Measurements from ENCODE around the gene RIOK3.
A peak's percentile ranks its signal among the peaks of the same experiment; 100 is the strongest.
"Not testable (repeated sequence)": the region's sequence is repeated elsewhere in the genome, so short reads cannot be mapped to it uniquely, and the experiment has no call there.

The RIOK3 gene

GRCh38 chr18:23451491-23451890 lies 1.6 kb upstream of the RIOK3 start:
- DNase-seq = no peak

DNA sequence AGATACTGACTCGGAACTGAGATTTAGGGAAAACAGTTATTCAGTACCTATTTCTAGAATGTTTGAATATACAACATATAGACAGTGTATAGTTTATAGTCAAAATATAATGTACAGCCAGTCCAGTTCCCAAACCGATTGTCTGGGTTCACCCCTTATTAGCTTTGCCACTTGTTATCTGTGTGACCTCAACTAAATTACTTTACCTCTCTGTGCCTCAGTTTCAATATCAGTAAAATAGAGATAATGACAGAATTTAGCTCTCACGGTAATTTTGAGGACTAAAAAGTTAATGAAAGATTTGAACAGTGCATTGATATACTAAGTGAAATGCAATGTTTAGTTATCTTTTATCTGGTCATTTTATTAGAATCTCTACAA lies 750 bp upstream of the RIOK3 start:
- DNase-seq = no peak

DNA sequence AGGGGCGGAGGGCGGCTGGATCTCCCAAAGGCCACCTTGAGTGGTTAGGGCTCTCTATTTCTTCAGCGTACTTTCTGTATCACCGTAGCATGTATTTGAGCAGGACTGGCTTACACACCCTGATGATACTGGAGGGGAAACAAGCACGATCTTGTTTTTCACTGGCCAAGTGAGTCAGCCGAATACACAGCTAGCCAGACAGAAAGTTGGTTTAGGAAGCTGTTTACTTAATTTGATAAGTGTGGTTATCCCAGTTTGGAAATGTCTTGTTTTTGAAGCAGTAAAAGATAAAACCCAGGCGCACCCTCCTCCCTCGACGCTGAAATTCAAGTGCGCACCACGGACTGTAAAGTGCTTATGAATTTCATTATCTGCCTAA lies 582 bp downstream of the RIOK3 start:
- no peak for DNase-seq

DNA sequence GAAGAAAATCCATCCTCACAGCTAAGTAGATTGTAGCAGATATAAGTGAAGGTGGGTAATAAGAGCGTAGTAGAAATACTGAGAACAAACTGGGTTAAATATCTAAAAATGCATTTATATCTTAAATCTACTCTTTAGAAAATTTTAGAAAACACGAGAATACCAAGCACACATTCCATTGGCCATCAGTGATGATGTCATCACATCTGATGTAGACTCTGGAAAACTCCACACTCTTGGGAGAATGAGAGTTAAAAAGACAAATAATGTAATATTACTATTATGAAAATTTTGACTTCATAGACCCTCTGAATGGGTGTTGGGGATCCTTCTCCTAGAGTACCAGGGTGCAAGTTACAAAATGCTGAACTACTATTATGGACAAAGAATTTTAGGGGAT lies 3.7 kb downstream of the RIOK3 start:
- DNase-seq = no peak

DNA sequence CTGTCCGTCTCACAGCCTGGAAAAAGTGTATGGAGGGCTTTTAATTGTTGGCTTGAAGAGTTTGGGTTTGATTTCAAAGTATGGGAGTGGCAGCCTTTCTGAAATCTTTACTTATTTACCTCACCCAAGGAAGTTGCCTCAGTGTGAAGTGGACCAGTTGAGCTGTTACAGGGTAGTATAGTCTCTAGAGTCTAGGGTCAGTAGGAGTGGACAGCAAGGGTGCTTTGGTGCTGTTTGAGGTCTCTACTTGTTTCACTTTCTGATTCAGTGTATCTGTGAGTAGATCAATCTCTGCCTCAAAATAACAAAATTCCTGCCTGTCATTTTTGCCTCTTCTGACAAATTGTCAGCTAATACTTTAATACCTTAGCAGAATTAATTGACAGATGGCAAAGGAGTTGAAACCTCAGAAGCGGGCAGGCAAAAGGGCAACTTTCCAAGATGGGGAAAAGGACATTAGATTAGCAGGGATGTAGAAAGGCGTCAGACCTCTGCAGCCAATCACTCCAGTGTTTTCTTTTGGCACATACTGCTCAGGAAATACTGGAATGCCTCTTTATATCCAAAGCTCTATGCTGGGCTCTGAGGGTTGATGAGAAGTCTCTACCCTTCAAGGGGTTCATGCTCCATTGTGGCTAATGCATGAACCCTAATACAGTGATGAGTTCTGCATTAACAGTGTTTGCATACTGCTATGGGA lies 5.9 kb downstream of the RIOK3 start:
- no peak for DNase-seq

GRCh38 chr18:23459530-23459921 lies 6.4 kb downstream of the RIOK3 start:
- DNase-seq = no peak

GRCh38 chr18:23460285-23461273 lies 7.5 kb downstream of the RIOK3 start:
- no peak for DNase-seq

DNA sequence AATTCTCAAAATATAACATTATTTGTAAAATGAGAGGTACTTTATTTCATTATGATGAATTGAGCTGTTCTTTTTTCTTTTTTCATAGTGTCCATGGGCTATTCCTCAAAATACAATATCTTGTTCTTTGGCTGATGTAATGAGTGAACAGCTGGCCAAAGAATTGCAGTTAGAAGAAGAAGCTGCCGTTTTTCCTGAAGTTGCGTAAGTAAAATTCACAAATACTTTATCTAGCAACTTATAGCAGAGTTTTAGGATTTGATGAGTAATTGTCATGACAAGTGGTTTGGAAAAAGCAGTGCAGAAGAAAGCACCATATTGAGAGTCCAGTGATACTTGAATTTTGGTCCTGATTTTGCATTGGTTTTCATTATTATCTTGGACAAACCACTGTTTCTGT lies 9.8 kb downstream of the RIOK3 start:
- no peak for DNase-seq

DNA sequence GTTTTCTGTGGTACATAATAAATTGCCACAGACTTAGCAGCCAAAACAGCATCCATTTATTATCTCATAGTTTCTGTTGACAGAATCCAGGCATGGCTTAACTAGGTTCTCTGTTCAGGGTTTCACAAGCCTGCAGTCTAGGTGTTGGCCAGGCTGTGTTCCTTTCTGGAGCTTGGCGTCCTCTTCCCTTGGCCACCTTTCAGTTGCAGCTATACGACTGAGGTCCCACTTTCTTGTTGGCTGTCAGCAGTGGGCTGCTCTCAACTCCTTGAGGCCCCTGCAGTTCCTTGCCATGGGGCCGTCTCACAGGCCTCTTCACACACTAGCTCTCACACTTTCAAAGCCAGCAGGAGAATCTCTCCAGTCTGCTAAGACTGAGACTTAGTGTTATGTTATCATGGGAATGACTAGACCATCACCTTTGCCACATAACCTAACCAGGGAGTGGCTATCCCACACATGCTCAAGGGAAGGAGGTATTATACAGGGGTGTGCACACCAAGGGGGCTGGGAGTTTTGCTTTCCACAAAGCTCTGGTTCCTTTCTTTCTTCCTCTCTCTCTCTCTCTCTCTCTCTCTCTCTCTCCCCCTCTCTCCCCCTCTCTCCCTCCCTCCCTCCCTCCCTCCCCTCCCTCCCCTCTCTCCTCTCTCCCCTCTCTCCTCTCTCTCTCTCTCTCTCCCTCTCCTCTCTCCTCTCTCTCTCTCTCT lies 15.8 kb downstream of the RIOK3 start:
- DNase-seq = no peak

GRCh38 chr18:23470620-23471387 lies 17.7 kb downstream of the RIOK3 start:
- no peak for DNase-seq

DNA sequence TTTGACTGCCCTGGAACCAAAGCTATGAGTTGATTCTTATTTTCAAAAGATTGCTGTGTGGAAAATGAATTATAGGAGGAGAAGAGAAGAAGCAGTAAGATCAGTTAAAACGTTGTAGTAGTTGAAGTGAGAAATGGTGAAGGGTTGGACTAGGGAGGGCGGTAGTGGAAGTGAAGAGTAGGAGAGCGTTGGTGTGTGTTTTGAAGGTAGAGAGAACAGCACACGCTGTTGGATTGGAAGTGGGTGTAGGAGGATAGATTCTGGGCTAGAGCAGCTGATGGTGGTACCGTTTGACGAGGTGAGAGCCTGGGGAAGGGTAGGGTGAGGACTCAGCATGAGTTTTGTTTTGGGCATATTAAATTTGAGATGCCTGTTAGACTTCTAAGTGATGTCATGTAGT lies 18.4 kb downstream of the RIOK3 start:
- no peak for DNase-seq

DNA sequence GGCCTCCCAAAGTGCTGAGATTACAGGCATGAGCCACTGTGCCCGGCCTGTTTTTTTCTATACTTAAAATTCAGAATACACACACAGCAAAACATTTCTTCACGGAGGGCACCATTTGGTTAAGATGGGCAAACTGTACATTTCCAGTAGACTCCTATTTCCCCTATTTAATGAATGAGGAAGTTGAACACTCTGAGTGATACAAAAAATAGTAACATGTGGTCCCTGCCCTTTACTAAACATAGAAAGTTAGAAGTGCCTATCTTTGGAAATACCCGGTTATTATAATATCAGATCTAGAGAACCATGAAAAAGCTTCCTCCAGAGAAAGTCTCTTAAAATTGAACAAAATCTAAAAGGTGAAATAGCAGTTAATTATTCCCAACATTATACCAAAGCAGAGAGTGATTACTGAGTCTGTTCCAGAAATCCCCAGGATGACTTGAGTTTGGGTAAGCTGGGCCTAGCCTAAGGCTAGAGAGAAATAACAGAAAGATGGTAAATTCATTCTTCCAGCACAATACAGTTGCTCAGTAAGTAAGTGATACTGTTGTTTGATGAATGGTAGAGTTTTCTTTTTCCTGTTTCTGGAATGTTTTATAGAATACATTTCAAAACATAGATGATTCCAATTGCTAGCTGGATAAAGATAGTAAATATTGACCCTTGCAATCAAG lies 26.9 kb downstream of the RIOK3 start:
- no peak for DNase-seq

DNA sequence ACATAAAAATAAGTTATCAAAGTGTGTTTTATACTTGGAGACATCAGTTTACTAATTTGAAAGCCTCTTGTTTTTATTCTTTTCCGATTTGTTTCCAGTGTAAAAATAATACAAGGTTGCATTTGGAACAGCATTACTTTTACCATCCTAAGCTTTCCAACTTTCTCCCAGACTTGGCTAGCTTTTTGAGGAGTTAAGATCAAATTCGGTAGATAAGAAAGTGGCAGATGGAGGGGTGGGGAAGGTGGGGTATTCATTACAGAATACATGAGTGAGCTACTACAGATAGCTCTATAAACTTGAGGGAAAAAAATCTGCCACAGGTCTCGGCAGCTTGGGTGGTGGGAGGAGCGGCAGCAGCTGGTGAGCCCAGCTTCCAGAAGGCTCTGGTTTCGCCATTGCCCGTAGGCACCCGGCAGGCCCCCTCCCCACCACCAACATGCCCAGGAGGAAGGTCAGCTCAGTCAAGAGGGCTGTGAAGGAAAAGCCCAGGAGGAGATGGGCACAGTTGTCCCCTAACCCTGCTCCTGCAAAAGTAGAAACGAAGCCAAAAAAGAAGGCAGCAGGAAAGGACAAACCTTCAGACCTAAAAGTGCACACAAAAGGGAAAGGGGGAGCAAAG lies 31.6 kb downstream of the RIOK3 start:
- no peak for DNase-seq

- no peak for DNase-seq
Observed at GRCh38 chr18:23485386-23485785, 32.3 kb downstream of the RIOK3 start.

DNA sequence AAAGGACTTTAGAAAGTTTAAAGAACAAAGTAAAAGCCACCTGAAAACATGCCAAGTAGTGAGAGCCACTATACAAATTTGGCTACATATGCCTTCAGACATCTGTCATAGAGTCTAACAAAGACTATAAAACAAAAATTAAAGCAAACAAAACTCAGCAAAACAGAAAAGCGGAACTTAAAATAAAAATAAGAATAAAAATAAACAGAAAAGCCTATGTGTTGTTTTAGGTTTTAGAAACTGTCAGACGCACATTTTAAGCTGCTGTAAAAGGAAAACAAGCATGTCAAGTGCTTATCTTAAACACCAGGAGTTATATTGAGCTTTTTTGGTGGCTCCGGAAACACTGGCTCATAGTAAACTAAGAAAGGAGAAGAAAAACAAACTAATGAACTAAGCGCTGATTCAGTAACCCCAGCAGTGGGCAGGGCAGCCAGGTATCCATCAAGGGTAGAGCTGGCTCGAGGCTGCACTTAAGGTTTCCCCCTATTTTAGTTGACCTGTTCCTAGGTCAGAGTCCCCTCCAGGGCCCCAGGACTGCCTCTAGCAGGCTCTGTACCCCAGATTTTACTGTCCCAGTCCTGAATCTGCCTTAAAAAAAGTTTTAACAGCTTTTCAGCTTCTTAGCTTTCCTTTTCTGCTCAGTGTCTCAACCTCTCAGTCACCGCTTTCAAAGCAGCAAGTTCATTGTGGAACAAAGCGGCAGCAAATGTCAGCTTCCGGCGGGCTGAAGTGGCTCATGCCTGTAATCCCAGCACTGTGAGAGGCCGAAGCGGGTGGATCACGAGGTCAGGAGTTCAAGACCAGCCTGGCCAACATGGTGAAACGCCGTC lies 34.9 kb downstream of the RIOK3 start:
- DNase-seq = peak; percentile 62

DNA sequence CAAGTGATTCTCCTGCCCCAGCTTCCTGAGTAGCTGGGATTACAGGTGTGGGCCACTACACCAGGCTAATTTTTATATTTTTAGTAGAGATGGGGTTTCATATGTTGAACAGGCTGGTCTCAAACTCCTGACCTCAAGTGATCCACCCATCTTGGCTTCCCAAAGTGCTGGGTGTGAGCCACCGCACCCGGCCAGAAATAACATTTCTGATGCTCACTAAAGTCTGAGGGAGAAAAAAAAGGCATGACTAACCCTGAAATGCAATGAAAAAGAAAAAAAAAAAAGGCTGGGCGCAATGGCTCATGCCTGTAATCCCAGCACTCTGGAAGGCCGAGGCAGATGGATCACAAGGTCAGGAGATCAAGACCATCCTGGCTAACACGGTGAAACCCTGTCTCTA lies 36.5 kb downstream of the RIOK3 start:
- DNase-seq = not testable (repeated sequence)

- no peak for DNase-seq
Observed at GRCh38 chr18:23493654-23494053, 40.6 kb downstream of the RIOK3 start.

DNA sequence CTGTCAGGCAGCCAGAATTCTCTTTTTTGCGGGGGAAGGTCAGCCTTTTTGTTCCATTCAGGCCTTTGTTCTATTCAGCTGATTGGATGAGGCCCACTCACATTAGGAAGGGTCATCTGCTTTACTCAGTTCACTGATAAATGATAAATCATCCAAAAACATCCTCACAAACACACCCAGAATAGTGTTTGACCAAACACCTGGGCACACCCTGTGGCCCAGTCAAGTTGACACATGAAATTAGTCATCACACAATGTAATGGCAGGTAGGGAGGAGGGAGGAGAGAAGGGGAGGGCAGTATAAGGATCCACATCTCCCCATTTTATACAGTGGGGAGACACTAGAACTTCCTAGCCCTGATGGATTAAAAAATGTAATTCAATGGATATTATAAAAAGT lies 41.9 kb downstream of the RIOK3 start:
- no peak for DNase-seq

DNA sequence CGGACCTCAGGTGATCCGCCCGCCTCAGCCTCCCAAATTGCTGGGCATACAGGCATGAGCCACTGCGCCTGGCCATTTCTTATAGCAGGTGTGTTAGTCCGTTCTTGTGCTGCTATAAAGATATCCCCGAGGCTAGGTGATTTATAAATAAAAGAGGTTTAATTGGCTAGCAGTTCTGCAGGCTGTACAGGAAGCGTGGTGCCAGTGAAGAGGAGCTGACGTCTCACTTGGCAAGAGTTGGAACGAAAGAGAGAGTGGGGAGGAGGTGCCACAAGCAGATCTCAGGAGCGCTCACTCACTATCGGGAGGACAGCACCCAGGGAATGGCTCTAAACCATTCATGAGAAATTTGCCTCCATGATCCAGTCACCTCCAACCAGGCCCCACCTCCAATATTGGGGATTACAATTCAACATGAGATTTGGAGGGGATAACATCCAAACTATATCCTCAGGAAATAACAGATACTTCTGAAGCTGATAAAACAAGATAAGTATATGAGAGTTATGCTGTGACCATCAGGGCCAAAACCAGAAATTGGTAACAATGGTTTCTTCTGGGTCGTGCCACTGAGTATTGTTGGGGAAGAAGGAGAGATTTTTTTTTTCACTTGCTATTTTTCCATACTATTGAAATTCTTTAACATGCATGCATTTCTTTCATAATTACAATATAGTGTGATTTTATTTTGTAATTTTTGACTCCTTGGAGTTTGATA lies 42.8 kb downstream of the RIOK3 start:
- no peak for DNase-seq

DNA sequence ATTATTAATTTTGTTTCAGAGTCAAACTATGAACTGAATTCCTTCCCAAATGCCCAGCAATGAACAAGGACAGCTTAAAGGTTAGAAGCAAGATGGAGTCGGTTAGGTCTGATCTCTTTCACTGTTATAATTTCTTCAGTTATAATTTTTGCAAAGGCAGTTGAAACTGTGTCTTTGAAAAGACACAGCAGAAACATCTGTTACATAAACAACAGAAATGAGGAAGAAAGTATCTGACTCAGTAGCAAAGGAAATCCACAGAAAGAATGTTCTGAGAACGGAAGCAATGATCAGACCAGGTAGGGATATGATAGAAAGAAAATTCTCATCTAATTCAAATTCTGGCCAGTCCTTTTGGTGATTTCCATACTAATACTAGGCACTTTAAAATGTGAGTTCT lies 45.0 kb downstream of the RIOK3 start:
- DNase-seq = no peak

Data from activated CD8-positive, alpha-beta memory T cell treated with anti-CD3 and anti-CD28 coated beads, Interleukin-2, amount 50 U/mL, for 48 hours (primary cell).